BJ (cell line): ENCODE measurements around the gene FN3KRP. TPM values are rescaled to one million over a fixed set of nuclear protein-coding genes. Genes with fewer than 3 reads are reported as not detected.

Experiments used
- CTCF ChIA-PET: fragments of 350-600 bp; formaldehyde crosslinking; extraction: SDS; loops from one replicate; lab custom pipeline; 2021; ENCODE audit warnings: antibody characterized with exemption, inconsistent platforms; lab: Yijun Ruan, JAX
- POLR2A ChIA-PET: fragments of 300-600 bp; sonication (Branson Sonifier 250); formaldehyde crosslinking; extraction: SDS; loops from one replicate; lab custom pipeline; 2021; ENCODE audit warnings: antibody characterized with exemption; lab: Charles Lee
- DNase-seq: peaks from one replicate; pipeline ENCODE4 v3.0.0-alpha.2; 2011; ENCODE audit warnings: low read depth
- H3K27me3 ChIP-seq: 2 replicates; pipeline ENCODE4 v1.6.0; 2011; ENCODE audit warnings: low read length; ENCODE audit not compliant: control insufficient read depth, insufficient read depth
- H3K36me3 ChIP-seq: 2 replicates; pipeline ENCODE4 v1.5.1; 2011; ENCODE audit warnings: low read length; ENCODE audit not compliant: control insufficient read depth, insufficient read depth
- H3K4me3 ChIP-seq: 2 replicates; pipeline ENCODE4 v1.5.1; 2011; ENCODE audit warnings: low read depth, mild to moderate bottlenecking, control low read depth, low read length
- polyA plus RNA-seq: library from polyadenylated mRNA; depleted of rRNA; stranded (reverse); fragments of >200 nt; gene quantifications from 2 replicates; pipeline ENCODE4 v1.2.3, GENCODE V29; 2011
- TF ChIP-seq, protein P1 (sequence below): IDR thresholded peaks from 2 replicates; pipeline ENCODE4 v1.5.1; 2011; ENCODE audit warnings: low read depth, mild to moderate bottlenecking, control low read depth, inconsistent platforms, low read length, moderate library complexity; ENCODE audit not compliant: insufficient read depth

FN3KRP gene
- polyA plus RNA-seq, 1 experiment: 24.9 TPM

DNA sequence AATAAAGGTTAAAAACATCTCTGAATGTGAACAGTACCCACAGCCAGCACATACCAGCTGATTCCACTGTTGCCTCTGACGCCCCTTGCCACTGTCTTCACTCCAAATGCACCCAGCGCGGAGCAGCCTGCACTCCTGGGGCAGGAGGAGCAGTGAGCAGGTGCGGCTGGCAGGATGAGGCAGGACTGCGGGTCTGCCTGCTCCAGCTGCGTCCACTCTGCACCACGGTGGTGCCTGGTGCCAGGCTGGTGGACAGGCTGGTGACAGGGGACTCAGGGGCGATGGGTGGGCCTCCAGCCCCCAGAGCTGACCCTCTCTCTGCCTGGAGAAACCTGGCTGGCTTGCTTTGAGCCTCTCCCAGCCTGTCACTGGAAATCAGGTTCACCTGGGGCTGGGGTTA, 27.4 kb upstream of the FN3KRP start:
- ChIA-PET POLR2A (no interaction called here), CTCF (no interaction called here)
- TF ChIP-seq, protein P1, sequence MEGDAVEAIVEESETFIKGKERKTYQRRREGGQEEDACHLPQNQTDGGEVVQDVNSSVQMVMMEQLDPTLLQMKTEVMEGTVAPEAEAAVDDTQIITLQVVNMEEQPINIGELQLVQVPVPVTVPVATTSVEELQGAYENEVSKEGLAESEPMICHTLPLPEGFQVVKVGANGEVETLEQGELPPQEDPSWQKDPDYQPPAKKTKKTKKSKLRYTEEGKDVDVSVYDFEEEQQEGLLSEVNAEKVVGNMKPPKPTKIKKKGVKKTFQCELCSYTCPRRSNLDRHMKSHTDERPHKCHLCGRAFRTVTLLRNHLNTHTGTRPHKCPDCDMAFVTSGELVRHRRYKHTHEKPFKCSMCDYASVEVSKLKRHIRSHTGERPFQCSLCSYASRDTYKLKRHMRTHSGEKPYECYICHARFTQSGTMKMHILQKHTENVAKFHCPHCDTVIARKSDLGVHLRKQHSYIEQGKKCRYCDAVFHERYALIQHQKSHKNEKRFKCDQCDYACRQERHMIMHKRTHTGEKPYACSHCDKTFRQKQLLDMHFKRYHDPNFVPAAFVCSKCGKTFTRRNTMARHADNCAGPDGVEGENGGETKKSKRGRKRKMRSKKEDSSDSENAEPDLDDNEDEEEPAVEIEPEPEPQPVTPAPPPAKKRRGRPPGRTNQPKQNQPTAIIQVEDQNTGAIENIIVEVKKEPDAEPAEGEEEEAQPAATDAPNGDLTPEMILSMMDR: no peak
- Histone ChIP-seq H3K4me3 (no peak overlapping the region), H3K36me3 (no peaks in the 10 kb centered on the region), H3K27me3 (no peaks in the 10 kb centered on the region)
- no peak for DNase-seq

DNA sequence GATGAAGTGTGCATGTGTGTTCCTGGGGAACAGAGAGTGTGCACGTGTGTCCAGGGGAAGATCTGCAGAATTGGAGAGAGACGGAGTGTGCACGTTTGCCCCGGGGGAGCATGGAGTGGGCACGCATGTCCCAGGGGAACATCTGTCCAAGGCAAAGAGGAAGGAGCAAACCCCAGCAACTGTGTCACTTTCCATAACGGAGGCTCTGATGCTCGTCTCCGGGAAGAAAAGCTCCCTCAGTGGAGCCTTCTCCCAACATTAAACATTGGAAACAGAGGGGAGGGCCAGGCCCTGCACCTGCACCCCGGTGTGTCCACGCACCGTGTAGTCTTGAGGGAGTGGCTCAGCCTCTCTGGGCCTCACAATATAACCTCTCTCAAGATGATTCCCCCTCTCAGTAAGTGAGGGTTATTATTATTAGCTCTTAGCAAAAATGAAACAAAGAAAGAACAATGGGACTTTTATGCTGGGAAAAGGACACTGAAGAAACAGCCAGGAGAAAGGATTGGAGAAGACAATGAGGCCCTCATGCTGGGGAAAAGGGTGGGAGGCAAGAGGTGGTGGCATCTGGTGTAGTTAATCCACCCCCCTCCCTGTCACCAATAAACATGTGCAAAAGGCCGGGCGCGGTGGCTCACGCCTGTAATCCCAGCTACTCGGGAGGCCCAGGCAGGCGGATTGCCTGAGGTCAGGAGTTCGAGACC, 25.6 kb upstream of the FN3KRP start:
- ChIA-PET POLR2A (no interaction called here), CTCF (no interaction called here)
- H3K4me3 ChIP-seq: no peak overlapping the region
- DNase-seq: no peak
- H3K27me3 ChIP-seq: no peaks in the 10 kb centered on the region
- TF ChIP-seq, protein P1: no peak
- H3K36me3 ChIP-seq: no peaks in the 10 kb centered on the region

DNA sequence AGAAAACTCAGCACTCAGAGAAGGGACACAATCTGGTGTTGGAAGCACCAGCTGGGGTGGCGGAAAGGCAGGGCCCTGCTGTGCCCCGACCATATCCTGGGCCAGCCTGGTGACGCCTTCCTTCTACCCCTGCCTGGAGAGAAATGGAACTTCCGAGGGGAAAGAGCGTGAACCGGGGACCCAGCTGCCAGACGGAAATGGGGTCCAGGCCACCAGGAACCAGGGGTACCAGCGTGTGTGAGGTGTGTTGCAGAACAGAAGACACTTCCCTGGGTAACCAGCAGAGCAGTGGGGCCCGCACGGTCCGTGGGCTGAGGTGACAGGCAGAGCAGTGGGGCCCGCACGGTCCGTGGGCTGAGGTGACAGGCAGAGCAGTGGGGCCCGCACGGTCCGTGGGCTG, 24.8 kb upstream of the FN3KRP start:
- TF ChIP-seq, protein P1: no peak
- Histone ChIP-seq H3K27me3 (no peaks in the 10 kb centered on the region), H3K36me3 (no peaks in the 10 kb centered on the region), H3K4me3 (no peak overlapping the region)
- ChIA-PET CTCF (no interaction called here), POLR2A (no interaction called here)
- DNase-seq: no peak

DNA sequence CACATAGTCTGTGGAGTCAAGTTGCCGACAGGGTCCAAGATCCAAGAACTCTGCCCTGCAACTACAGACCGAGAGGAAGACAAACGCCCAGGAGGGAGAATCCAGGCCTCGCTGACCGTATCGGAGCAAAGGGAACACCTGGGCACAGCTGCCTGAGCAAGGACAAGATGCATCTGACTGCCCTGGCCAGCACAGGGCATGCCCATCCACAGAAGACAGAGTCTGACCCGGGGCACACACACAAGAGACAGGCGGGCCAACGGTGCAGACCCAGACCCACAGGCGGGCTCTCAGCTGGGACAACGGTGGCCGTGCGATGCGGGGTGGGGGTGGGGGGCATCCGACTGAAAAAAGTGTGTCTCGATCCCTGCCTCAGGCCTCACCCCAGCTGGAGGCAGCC, 24.2 kb upstream of the FN3KRP start:
- ChIA-PET CTCF (no interaction called here), POLR2A (no interaction called here)
- Histone ChIP-seq H3K27me3 (peaks cover 1% of the 10 kb centered on the region; the same call in 1 of the 2 replicates), H3K36me3 (no peaks in the 10 kb centered on the region), H3K4me3 (no peak overlapping the region)
- TF ChIP-seq, protein P1: no peak
- DNase-seq: no peak

DNA sequence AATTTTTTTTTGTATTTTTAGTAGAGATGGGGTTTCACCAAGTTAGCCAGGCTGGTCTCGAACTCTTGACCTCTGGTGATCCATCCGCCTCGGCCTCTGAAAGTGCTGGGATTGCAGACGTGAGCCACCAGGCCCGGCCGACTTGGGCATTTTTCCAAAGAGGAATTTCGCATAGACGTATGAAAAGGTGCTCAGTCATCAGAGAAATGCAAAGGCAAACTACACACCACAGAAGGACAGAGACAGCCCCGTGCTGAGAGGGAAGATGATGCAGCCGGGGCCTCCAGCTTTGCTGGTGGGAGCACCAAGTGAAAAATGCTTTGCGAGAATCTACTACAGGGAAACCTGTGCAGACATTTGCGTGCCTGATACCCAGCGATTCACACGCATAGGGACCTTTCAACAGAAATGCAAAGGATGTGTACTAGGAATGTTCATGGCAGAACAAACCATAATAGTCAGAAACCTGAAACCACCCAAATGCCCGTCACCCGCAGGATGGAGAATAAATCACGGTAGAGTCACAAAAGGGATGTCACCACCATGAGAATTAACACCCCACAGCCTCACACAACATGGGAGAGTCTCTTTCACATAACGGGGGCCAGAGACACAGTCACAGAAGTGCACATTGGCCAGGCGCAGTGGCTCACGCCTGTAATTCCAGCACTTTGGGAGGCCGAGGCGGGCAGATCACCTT, 23.2 kb upstream of the FN3KRP start:
- Histone ChIP-seq H3K4me3 (no peak overlapping the region), H3K27me3 (peaks cover 2% of the 10 kb centered on the region; the same call in 1 of the 2 replicates), H3K36me3 (no peaks in the 10 kb centered on the region)
- POLR2A ChIA-PET: no interaction called here
- TF ChIP-seq, protein P1: no peak
- no peak for DNase-seq
- CTCF ChIA-PET: no interaction called here
